ENCODE results near the gene NRG2. TPM values are rescaled to one million over a fixed set of nuclear protein-coding genes. Genes with fewer than 3 reads are reported as not detected.

The NRG2 gene
- total and polyA plus RNA-seq, 2 of the 8 experiments (the other 6 are each of a cell fraction or from before 2014, with no cell fraction given), result 0.27 to 0.54 TPM

DNA sequence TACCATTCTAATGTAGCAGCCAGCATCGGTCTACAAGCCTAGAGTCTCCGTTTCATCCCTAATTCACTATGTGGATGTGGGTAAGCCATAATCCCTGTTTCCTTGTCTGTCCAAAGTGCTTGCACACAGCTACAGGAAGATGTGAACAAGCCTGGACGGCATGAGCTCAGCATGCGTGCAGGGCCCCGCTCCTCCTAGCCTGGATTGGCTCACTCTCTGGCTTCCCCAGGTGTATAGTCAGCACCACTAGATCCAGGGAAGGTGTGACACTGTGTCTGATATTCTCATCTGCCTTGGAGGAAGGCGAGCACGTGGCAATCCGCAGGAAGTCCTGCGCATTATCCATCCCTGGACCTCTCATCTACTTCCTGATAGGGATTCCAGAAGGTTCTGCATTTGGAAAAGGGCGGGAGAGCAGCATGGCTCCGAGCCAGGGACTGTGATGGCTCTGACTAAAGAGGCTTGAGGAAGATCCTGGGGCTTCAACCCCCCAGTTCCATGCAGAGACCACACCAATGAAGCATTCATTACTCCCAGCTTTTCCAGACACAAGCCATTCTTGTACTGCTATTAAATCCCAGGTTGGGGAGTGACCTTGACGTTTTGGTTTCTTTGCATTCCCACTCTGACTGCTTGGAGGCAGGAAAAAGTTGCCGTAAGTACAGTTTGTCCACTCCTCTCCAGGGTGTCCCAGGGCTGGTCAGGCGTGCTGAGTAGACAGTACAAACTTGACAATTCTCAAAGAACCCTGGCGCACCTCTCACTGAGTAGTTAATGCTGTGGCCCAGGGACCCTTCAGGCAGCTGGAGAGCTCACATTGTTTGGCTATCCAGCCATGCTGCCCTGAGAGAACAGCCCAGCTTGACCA is 181.8 kb downstream of the NRG2 start:
- H3K4me2 ChIP-seq (ENCODE audit: insufficient read depth in 1 of 2, low read depth in 2 of 2, low read length in 2 of 2), result no peak overlapping the region
- H3K4me3 ChIP-seq (ENCODE audit: extremely low read depth in 1 of 4, insufficient read depth in 2 of 4, low read depth in 3 of 4, low read length in 4 of 4), result no peak overlapping the region
- H4K8ac ChIP-seq (ENCODE audit: extremely low read depth, insufficient read depth, low read length), result 0 out of 2 replicates have a peak overlapping the region, but pooled peaks have one; percentile 8
- no peak overlapping the region for H2BK120ac ChIP-seq (replicated peaks; ENCODE audit: low read depth, low read length)
- H3K18ac ChIP-seq (ENCODE audit: extremely low read depth, low read length), result no peak overlapping the region
- no peak overlapping the region for H3K4ac ChIP-seq (replicated peaks; ENCODE audit: insufficient read length, low read depth, low read length)
- no peaks in the 10 kb centered on the region for H3K23me2 ChIP-seq (ENCODE audit: low read depth, low read length)
- no peaks in the 10 kb centered on the region for H3K36me3 ChIP-seq (ENCODE audit: control insufficient read depth in 2 of 4, insufficient read depth in 4 of 4, low read length in 3 of 4)
- H3K79me1 ChIP-seq (ENCODE audit: low read depth, low read length), result no peaks in the 10 kb centered on the region
- FAIRE-seq (no peak), DNase-seq (ENCODE audit: low read depth in 1 of 2, low spot score in 2 of 2) (no peak)
- H2AK5ac ChIP-seq (ENCODE audit: low read depth, low read length), result no peak overlapping the region
- H4K5ac ChIP-seq (ENCODE audit: insufficient read length, low read depth, low read length), result no peak overlapping the region
- no peak overlapping the region for H2BK5ac ChIP-seq (ENCODE audit: low read depth, low read length)
- no peak overlapping the region for H3K14ac ChIP-seq (ENCODE audit: insufficient read length)
- no peak overlapping the region for H2AFZ ChIP-seq (ENCODE audit: low read length)
- ChIA-PET CTCF (ENCODE audit: partially characterized antibody) (interaction anchor here (0.6 to 13.2 kb wide), 22 partner anchors 7 to 296 kb away, joined by 3 to 173 read pairs (median 10); no protein-coding TSS in a partner anchor), POLR2A (ENCODE audit: partially characterized antibody) (interaction anchor here (1.6 kb wide), 1 partner anchor 9 kb away, joined by 3 read pairs; no protein-coding TSS in a partner anchor)
- H3K79me2 ChIP-seq (ENCODE audit: control insufficient read depth in 1 of 2, insufficient read depth in 2 of 2, low read length in 2 of 2), result no peaks in the 10 kb centered on the region
- H2BK12ac ChIP-seq (ENCODE audit: low read depth, low read length), result no peak overlapping the region; the same call in 1 of the 2 replicates
- H3K27me3 ChIP-seq (replicated peaks in 1 of 4; ENCODE audit: control insufficient read depth in 3 of 4, extremely low read depth in 1 of 4, insufficient read depth in 3 of 4, low read length in 3 of 4), result peaks cover 0 to 4% (median 0%) of the 10 kb centered on the region in 4 experiments; a peak in 2 of 7 replicates
- H3K23ac ChIP-seq (ENCODE audit: insufficient read length), result no peak overlapping the region
- H4K91ac ChIP-seq (replicated peaks; ENCODE audit: insufficient read length, low read length), result no peak overlapping the region
- no peak overlapping the region for H3K27ac ChIP-seq (ENCODE audit: low read depth, low read length)
- TF ChIP-seq, protein P1, sequence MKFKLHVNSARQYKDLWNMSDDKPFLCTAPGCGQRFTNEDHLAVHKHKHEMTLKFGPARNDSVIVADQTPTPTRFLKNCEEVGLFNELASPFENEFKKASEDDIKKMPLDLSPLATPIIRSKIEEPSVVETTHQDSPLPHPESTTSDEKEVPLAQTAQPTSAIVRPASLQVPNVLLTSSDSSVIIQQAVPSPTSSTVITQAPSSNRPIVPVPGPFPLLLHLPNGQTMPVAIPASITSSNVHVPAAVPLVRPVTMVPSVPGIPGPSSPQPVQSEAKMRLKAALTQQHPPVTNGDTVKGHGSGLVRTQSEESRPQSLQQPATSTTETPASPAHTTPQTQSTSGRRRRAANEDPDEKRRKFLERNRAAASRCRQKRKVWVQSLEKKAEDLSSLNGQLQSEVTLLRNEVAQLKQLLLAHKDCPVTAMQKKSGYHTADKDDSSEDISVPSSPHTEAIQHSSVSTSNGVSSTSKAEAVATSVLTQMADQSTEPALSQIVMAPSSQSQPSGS (IDR thresholded peaks at IDR 0.05; ENCODE audit: low read length), result no peak
- no peak for TF ChIP-seq MAFK (IDR thresholded peaks at IDR 0.05; ENCODE audit: low read depth, low read length)
- TF ChIP-seq SP1 (IDR thresholded peaks at IDR 0.05; ENCODE audit: low read depth, low read length), result no peak
- TF ChIP-seq, protein P2, sequence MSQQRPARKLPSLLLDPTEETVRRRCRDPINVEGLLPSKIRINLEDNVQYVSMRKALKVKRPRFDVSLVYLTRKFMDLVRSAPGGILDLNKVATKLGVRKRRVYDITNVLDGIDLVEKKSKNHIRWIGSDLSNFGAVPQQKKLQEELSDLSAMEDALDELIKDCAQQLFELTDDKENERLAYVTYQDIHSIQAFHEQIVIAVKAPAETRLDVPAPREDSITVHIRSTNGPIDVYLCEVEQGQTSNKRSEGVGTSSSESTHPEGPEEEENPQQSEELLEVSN (IDR thresholded peaks at IDR 0.05), result peak; percentile 61
- H3K9me3 ChIP-seq (ENCODE audit: insufficient read depth in 2 of 2, low read depth in 1 of 2, low read length in 1 of 2), result no peaks in the 10 kb centered on the region
- H2BK20ac ChIP-seq (ENCODE audit: low read length), result no peak overlapping the region
- 91% methylated on average over 15 of the region's 15 CpGs; no CpG with 5 or more reads in 1 of the 2 experiments for WGBS, 2 experiments (ENCODE audit: extremely low coverage in 1 of 2, insufficient coverage in 1 of 2, insufficient read length in 1 of 2, insufficient replicate concordance in 2 of 2, low coverage in 1 of 2, low lambda C conversion rate in 2 of 2, missing lambda C conversion rate in 1 of 2)
- H2BK15ac ChIP-seq (ENCODE audit: low read length), result no peak overlapping the region
- H3K4me1 ChIP-seq (replicated peaks in 1 of 4; ENCODE audit: control insufficient read depth in 3 of 4, insufficient read depth in 4 of 4, low read length in 3 of 4), result no peaks in the 10 kb centered on the region
- no peak overlapping the region for H3K9ac ChIP-seq (replicated peaks in 1 of 4; ENCODE audit: extremely low read depth in 1 of 4, low read depth in 3 of 4, low read length in 3 of 4)
- H3K56ac ChIP-seq (replicated peaks; ENCODE audit: insufficient read length, low read depth, low read length), result no peak overlapping the region
- no peaks in the 10 kb centered on the region for H4K20me1 ChIP-seq (replicated peaks in 1 of 2; ENCODE audit: control insufficient read depth in 1 of 2, insufficient read depth in 2 of 2, low read length in 2 of 2)

Measured in H1 (cell line).